ENCODE results near the gene UMODL1. TPM values are rescaled to one million over a fixed set of nuclear protein-coding genes. Genes with fewer than 3 reads are reported as not detected.

The UMODL1 gene
- total RNA-seq, 1 donor from 2014 or later = not detected

DNA sequence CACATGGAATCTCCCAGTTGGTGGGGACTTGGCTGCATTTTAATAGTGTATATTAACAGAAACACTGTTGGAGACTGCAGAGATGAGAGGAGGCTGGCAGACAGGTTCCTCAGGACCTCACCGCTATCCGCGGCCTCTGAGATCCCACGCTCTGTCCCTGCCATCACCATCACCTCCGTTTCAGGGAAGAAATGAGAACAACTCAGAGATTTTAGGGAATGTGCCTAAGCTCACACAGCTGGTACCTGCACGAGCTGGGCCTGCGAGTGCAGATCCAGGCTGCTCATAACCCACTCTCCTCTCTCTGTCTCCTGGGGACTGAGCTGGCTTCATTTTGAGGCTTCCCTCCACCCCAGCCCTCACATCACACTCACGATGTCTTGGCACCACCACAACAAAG, 62.0 kb downstream of the UMODL1 start:
- no peak overlapping the region for H3K27ac Mint-ChIP-seq

DNA sequence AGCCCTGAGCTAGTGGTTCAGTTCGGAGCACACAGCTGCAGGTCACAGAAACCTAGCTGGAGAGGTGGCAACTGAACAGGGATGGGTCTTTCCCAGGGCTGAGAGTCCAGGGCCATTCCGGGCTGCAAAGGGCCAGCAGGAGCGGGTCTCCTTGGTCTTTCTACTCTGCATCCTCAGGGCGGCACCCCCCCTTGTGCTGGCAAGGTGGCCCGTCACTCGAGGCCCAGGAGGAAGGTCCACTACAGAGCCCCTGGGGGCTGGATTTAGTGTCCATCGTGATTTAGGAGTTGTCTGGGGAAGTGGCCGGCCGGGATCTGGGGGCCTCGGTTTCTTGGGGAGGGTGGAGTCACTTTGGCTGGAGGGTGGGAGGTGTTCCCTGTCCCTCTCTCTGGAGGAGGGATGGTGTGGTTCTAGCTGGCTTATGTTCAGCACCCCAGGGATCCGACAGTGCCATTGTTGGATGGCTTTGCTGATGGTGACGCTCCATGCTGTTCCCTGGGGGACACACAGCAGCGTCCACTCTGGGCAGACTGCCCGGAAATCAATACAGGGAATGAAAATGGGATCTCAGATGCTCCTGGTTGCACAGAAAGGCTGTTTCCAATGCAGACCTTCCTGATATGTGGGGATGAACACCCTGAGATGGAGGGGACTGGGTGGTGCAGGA, 64.4 kb downstream of the UMODL1 start:
- Mint-ChIP-seq H3K4me1 (ENCODE audit: low read depth) (no peaks in the 10 kb centered on the region), H3K36me3 (ENCODE audit: low read depth) (no peaks in the 10 kb centered on the region), H3K4me3 (no peak overlapping the region), H3K9me3 (no peaks in the 10 kb centered on the region), H3K27ac (no peak overlapping the region), H3K27me3 (ENCODE audit: insufficient read depth) (peaks cover 4% of the 10 kb centered on the region)
- DNase-seq (ENCODE audit: low spot score) = no peak
- intact Hi-C loops (cut with micrococcal nuclease) = no loop called here

More for the DNA sequence above, 62.0 kb downstream of the UMODL1 start:
- no peaks in the 10 kb centered on the region for H3K36me3 Mint-ChIP-seq (ENCODE audit: low read depth)
- no peaks in the 10 kb centered on the region for H3K4me1 Mint-ChIP-seq (ENCODE audit: low read depth)
- H3K4me3 Mint-ChIP-seq = no peak overlapping the region
- peaks cover 4% of the 10 kb centered on the region for H3K27me3 Mint-ChIP-seq (ENCODE audit: insufficient read depth)
- no peaks in the 10 kb centered on the region for H3K9me3 Mint-ChIP-seq
- intact Hi-C loops (cut with micrococcal nuclease) = no loop called here
- no peak for DNase-seq (ENCODE audit: low spot score)

DNA sequence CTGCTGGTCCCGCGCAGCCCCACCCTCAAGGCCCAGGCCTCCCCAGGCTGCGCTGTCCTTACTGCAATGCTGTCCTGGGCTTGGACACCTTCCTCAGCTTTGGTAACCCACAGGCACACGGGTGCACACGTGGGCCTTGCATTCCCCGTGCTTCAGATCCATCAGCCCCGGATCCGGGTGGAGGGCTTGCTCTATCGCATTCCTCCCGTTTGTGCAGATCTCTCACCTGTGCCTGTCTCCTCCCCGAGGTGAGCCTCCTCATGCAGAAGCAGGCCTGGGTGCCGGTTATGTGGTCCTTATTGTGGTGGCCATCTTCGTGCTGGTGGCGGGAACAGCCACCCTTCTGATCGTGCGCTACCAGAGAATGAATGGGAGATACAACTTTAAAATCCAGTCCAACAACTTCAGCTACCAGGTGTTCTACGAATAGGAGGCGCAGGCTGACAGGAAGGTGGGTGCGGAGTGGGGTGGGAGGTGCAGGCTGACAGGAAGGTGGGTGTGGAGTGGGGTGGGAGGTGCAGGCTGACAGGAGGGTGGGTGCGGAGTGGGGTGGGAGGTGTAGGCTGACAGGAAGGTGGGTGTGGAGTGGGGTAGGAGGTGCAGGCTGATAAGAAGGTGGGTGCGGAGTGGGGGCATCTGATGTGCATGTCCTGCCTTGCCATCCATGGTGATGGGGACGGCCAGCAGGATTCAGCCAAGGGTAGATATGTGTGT, 66.2 kb downstream of the UMODL1 start:
- no peak for DNase-seq (ENCODE audit: low spot score)
- intact Hi-C loops (cut with micrococcal nuclease) = no loop called here
- no peak overlapping the region for H3K27ac Mint-ChIP-seq
- H3K36me3 Mint-ChIP-seq (ENCODE audit: low read depth) = no peaks in the 10 kb centered on the region
- H3K27me3 Mint-ChIP-seq (ENCODE audit: insufficient read depth) = peaks cover 4% of the 10 kb centered on the region
- H3K9me3 Mint-ChIP-seq = no peaks in the 10 kb centered on the region
- no peak overlapping the region for H3K4me3 Mint-ChIP-seq
- no peaks in the 10 kb centered on the region for H3K4me1 Mint-ChIP-seq (ENCODE audit: low read depth)

DNA sequence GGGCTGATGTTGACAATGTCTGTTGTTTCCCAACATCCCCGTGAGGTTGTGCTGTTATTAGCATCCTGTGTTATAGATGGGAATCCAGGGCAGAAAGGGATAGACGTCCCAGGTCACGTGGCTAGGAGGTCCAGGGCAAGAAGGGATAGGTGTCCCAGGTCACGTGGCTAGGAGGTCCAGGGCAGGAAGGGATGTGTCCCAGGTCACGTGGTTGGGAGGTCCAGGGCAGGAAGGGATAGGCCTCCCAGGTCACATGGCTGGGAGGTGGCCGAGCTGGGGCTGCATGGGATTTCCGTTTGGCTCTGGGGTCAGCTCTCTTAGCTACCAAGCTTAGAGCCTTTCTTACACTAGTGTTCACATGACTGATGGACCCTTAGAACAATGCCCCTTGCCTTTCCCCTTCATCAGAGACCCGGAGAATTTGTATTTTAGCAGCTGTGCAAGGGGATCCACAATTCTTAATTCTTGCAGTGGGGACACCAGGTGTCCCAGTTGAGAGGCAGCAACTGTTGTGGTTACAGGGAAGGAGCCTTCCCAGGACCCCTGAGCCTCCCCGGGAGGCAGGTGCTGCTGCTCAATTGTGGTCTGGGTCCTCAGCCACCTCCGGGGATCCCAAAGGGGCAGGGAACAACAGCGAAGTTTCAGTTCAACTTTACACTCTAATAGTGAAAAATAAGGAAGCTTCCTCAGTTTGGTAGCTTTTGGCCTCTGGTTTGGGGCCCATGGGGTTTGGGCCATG, 69.2 kb downstream of the UMODL1 start:
- Mint-ChIP-seq H3K4me3 (no peak overlapping the region), H3K4me1 (ENCODE audit: low read depth) (peaks cover 3% of the 10 kb centered on the region), H3K36me3 (ENCODE audit: low read depth) (no peaks in the 10 kb centered on the region), H3K27ac (no peak overlapping the region), H3K27me3 (ENCODE audit: insufficient read depth) (peaks cover 2% of the 10 kb centered on the region), H3K9me3 (no peaks in the 10 kb centered on the region)
- no peak for DNase-seq (ENCODE audit: low spot score)
- intact Hi-C loops (cut with micrococcal nuclease) = no loop called here

DNA sequence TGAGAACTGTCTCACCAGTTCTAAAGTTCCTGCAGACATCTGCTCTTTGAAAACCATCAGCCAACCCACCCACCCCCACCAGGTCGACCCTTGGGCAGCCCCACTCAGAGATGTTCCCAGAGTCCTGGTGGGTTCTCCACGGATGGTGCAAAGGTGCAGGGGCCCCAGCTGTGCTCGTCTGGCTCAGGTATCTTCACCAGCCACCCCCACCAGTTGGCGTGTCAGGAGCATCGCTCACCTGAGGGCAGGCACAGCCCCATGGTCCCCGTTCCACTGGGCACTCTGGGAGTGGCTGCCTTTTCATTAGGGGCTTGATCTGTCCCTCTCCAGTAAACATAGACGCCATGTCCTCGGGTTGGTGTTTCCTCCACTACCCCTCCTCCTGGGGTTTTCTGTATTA, 70.5 kb downstream of the UMODL1 start:
- no peak overlapping the region for H3K27ac Mint-ChIP-seq
- peaks cover 10% of the 10 kb centered on the region for H3K4me1 Mint-ChIP-seq (ENCODE audit: low read depth)
- no peak overlapping the region for H3K4me3 Mint-ChIP-seq
- no peaks in the 10 kb centered on the region for H3K9me3 Mint-ChIP-seq
- no peaks in the 10 kb centered on the region for H3K36me3 Mint-ChIP-seq (ENCODE audit: low read depth)
- peaks cover 2% of the 10 kb centered on the region for H3K27me3 Mint-ChIP-seq (ENCODE audit: insufficient read depth)
- intact Hi-C loops (cut with micrococcal nuclease) = no loop called here
- no peak for DNase-seq (ENCODE audit: low spot score)

DNA sequence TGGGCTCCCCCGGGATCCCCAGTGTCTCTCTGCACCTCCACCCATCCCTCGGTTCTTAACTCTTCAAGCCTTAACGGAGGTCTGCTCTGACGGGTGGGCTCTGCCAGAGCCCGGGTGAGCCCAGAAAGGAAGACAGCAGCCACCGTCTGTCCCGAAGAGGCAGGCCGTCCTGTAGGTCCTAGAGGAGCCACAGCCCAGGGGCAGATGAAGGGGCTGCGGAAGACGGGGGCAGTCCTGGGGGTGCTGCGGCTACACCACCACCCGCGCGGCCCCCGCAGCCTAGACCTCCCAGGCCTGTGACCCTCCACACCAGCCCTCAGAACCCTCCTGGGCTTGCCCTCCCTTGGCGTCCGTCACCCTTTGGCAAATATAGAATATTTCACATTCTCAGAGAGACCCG, 71.0 kb downstream of the UMODL1 start:
- Mint-ChIP-seq H3K4me1 (ENCODE audit: low read depth) (peaks cover 10% of the 10 kb centered on the region), H3K27me3 (ENCODE audit: insufficient read depth) (peaks cover 2% of the 10 kb centered on the region), H3K36me3 (ENCODE audit: low read depth) (no peaks in the 10 kb centered on the region), H3K4me3 (no peak overlapping the region), H3K9me3 (no peaks in the 10 kb centered on the region), H3K27ac (no peak overlapping the region)
- intact Hi-C loops (cut with micrococcal nuclease) = no loop called here
- DNase-seq (ENCODE audit: low spot score) = no peak

DNA sequence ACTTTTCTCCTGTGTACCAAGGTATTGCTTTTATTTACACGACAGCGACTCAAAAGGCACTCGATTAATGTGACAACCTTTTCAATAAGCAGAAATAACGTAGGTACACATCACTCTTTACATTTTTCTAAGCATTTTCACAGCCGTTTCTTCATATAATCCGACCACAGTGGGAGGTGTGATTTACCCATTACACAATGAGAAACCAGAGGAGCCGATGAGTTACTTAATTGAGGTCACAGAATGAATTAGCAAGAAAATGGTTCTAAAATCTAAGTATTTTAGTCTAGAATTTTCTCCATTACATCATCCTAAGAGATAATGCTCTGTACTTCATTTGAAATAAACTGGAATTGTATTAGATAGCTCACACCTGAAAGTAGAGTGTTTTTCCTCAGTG, 71.5 kb downstream of the UMODL1 start:
- no peak overlapping the region for H3K4me3 Mint-ChIP-seq
- peaks cover 10% of the 10 kb centered on the region for H3K4me1 Mint-ChIP-seq (ENCODE audit: low read depth)
- no peaks in the 10 kb centered on the region for H3K9me3 Mint-ChIP-seq
- intact Hi-C loops (cut with micrococcal nuclease) = no loop called here
- no peaks in the 10 kb centered on the region for H3K36me3 Mint-ChIP-seq (ENCODE audit: low read depth)
- H3K27ac Mint-ChIP-seq = no peak overlapping the region
- peaks cover 2% of the 10 kb centered on the region for H3K27me3 Mint-ChIP-seq (ENCODE audit: insufficient read depth)
- no peak for DNase-seq (ENCODE audit: low spot score)

DNA sequence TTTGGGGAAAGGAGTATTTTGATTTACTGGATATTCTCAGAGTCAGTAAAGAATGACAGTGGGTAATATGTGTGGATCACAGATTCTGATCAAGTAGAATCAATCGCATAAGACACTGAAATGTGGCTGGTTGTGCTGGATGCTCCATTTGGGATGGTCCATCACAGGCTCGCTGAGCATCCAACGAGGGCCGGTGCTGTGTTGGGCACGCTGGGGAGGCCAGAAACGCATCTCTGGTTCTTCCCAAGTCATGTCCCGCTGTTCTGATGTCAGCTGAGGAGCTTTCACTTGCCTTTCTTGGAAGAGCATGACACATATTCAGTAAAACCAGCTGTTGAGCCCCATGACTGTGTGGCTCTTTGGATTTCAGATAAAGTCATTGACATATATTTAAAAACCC, 72.0 kb downstream of the UMODL1 start:
- H3K36me3 Mint-ChIP-seq (ENCODE audit: low read depth) = no peaks in the 10 kb centered on the region

DNA sequence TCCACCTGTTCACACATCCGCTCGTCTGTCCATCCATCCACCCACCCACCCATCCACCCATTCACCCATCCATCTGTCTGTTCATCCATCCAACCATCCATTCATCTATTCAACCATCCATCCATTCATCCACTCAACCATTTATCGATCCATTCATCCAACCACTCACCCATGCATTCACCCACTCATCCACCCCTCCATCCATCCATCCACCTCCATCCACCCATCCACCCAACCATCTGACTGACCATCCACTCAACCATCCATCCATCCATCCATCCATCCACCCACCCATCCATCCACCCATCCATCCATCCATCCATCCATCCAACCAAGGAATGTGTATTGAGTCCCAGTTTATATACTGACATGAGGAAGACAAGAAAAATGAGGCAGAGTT, 73.1 kb downstream of the UMODL1 start:
- no peak overlapping the region for H3K4me3 Mint-ChIP-seq
- H3K9me3 Mint-ChIP-seq = no peaks in the 10 kb centered on the region
- H3K4me1 Mint-ChIP-seq (ENCODE audit: low read depth) = peaks cover 10% of the 10 kb centered on the region
- no peak overlapping the region for H3K27ac Mint-ChIP-seq
- DNase-seq (ENCODE audit: low spot score) = no peak
- no peaks in the 10 kb centered on the region for H3K36me3 Mint-ChIP-seq (ENCODE audit: low read depth)
- intact Hi-C loops (cut with micrococcal nuclease) = no loop called here
- H3K27me3 Mint-ChIP-seq (ENCODE audit: insufficient read depth) = peaks cover 2% of the 10 kb centered on the region

More for the DNA sequence above, 72.0 kb downstream of the UMODL1 start:
- intact Hi-C loops (cut with micrococcal nuclease) = no loop called here
- no peaks in the 10 kb centered on the region for H3K9me3 Mint-ChIP-seq
- H3K27ac Mint-ChIP-seq = no peak overlapping the region
- H3K27me3 Mint-ChIP-seq (ENCODE audit: insufficient read depth) = peaks cover 2% of the 10 kb centered on the region
- peaks cover 10% of the 10 kb centered on the region for H3K4me1 Mint-ChIP-seq (ENCODE audit: low read depth)
- no peak for DNase-seq (ENCODE audit: low spot score)
- no peak overlapping the region for H3K4me3 Mint-ChIP-seq

DNA sequence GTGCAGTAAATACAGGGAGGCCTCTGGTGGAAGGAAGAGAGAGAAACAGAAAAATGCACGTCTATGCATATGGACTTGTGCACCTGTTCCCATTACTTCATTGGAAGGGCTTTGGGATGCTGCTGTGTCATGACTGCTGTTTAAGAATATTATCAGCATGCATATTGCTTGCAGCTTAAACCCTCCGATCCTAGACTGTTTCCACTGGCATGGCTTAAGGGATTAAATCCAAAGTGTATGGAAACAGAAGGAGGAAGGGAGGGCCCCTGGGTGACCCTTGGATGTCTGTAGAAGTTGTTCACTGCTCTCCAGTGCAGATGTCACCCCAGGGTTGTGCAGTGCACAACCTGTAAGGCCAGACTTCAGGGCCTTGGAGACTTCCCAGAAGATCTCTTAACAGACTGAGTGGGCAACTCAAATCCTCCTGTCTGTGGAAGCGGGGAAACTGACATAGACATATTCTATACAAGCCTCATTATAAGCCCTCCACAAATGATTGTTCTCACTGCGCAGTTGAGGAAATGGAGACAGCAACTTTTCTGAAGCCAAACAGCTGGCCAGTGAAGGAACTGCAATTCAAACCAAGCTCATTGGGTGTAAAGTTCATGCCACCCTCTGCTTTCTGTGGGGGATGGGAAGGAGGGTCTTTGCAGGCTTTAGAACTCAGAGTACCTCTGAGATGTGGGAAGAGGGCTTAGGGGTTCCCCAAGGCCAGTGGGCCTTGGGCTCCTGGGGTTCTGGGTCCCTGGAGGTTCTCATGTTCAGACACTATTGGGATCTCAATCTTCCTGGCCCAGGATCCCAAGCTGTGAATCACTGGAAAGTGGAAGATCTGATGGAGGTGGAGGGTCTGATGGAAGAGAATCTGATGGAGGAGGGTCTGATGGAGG, 73.8 kb downstream of the UMODL1 start:
- H3K36me3 Mint-ChIP-seq (ENCODE audit: low read depth) = no peaks in the 10 kb centered on the region
- peaks cover 2% of the 10 kb centered on the region for H3K27me3 Mint-ChIP-seq (ENCODE audit: insufficient read depth)
- H3K9me3 Mint-ChIP-seq = no peaks in the 10 kb centered on the region
- intact Hi-C loops (cut with micrococcal nuclease) = loop anchor here (1.0 to 5.0 kb wide), 5 partner anchors 42 to 382 kb away; no protein-coding TSS in a partner anchor
- H3K4me3 Mint-ChIP-seq = no peak overlapping the region
- peak overlapping the region; percentile 25 for H3K27ac Mint-ChIP-seq
- DNase-seq (ENCODE audit: low spot score) = no peak
- H3K4me1 Mint-ChIP-seq (ENCODE audit: low read depth) = peaks cover 10% of the 10 kb centered on the region

DNA sequence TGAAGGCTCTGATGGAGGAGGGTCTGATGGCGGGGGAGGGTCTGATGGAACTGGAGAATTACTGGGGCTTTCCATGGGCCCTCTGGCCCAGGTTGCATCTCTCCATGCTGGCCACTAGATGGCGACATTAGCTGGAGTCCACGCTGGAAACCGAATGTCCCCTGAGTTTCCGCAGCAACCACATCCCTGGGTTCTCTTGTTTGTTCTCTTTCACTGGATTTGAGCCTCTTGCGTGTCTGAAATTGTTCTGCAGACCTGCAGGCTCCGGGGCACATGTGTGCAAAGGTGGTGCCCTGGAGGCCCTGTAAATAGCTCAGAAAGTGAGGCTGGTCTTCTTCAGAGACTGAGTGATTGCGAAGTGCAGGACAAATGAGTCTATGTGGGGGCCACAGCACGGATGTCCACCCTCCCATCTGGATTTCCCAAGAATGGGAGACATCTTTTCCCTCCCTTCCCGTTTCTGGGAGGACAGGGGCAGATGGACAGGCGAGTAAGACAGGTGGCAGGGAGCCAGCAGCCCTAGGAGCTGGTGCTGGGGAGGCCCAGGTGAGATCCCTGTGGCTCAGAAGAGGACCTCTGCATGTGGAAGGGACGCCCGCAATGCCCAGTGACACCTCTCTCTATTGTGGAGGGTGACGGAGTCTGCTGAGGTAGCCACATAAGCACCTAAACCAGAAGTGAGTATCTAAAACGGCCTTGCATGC, 74.6 kb downstream of the UMODL1 start:
- intact Hi-C loops (cut with micrococcal nuclease) = loop anchor here (1.0 to 5.0 kb wide), 5 partner anchors 42 to 382 kb away; no protein-coding TSS in a partner anchor
- peaks cover 2% of the 10 kb centered on the region for H3K27me3 Mint-ChIP-seq (ENCODE audit: insufficient read depth)
- H3K9me3 Mint-ChIP-seq = no peaks in the 10 kb centered on the region
- H3K36me3 Mint-ChIP-seq (ENCODE audit: low read depth) = no peaks in the 10 kb centered on the region
- H3K4me1 Mint-ChIP-seq (ENCODE audit: low read depth) = peaks cover 10% of the 10 kb centered on the region
- peak; percentile 55 for DNase-seq (ENCODE audit: low spot score)
- H3K4me3 Mint-ChIP-seq = no peak overlapping the region
- peak overlapping the region; percentile 25 for H3K27ac Mint-ChIP-seq

DNA sequence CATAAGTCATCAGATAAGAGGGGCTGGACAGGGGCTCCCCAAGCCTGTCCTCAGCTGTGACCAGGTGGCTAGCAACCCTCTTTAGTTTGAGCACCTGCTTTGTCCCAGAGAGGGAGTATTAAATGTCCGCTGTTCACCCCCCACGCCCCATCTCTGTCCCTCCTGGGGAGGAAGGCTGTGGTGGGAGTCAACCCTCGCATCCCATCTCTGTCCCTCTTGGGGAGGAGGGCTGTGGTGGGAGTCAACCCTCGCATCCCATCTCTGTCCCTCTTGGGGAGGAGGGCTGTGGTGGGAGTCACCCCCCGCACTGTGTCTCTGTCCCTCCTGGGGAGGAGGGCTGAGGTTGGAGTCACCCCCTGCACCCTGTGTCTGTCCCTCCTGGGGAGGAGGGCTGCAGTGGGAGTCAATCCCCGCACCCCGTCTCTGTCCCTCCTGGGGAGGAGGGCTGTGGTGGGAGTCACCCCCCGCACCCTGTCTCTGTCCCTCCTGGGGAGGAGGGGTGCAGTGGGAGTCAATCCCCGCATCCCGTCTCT, 75.2 kb downstream of the UMODL1 start:
- Mint-ChIP-seq H3K9me3 (no peaks in the 10 kb centered on the region), H3K36me3 (ENCODE audit: low read depth) (no peaks in the 10 kb centered on the region), H3K27me3 (ENCODE audit: insufficient read depth) (peaks cover 2% of the 10 kb centered on the region), H3K4me1 (ENCODE audit: low read depth) (peaks cover 10% of the 10 kb centered on the region), H3K27ac (no peak overlapping the region), H3K4me3 (no peak overlapping the region)
- no peak for DNase-seq (ENCODE audit: low spot score)
- intact Hi-C loops (cut with micrococcal nuclease) = loop anchor here (5.0 kb wide), 3 partner anchors 41 to 381 kb away; no protein-coding TSS in a partner anchor
